HepG2 (cell line): ENCODE data around the gene GPALPP1. TPM values are rescaled to one million over a fixed set of nuclear protein-coding genes. Genes with fewer than 3 reads are reported as not detected.

Experiments used
- ATAC-seq: fragments of 200-7000 bp; cut with Tn5 transposase; 3 replicates; pipeline ENCODE4 v1.9.1; 2020; ENCODE audit warnings: mild to moderate bottlenecking, moderate library complexity
- BruUV-seq: library from RNA; stranded (reverse); fragments of 400-500 nt; replicated peaks from 2 replicates; lab custom pipeline; 2021; lab: Mats Ljungman, UMichigan
- CTCF ChIA-PET: fragments of 300-600 bp; formaldehyde crosslinking; extraction: SDS; loops from one replicate; lab custom pipeline; 2021; ENCODE audit warnings: low total read pairs, inconsistent platforms, low intra/inter-chr PET ratio; lab: Yijun Ruan, JAX
- POLR2A ChIA-PET: fragments of 350-600 bp; sonication (Branson Sonifier 250); formaldehyde crosslinking; loops from one replicate; lab custom pipeline; 2020; ENCODE audit warnings: antibody characterized with exemption, inconsistent platforms; lab: Yijun Ruan, JAX
- DNase-seq: peaks from one replicate; pipeline ENCODE4 v3.0.0-alpha.2; 2015; ENCODE audit warnings: low spot score
- FAIRE-seq: peaks from 3 replicates; lab custom pipeline; 2011; peaks lifted over from hg19 to GRCh38; lab: Jason Lieb, UNC
- H2AFZ ChIP-seq: one replicate; pipeline ENCODE4 v1.6.1; 2011; ENCODE audit warnings: low read length, inconsistent platforms
- H3K27ac ChIP-seq: fragments of 300-600 bp; 3 replicates; pipeline ENCODE4 v1.8.0; 2011; ENCODE audit warnings: mixed run types, mild to moderate bottlenecking, mixed read lengths, low read length, inconsistent platforms; ENCODE audit not compliant: insufficient read depth; ENCODE audit errors: extremely low read length
- H3K27me3 ChIP-seq, 2 experiments: fragments of 200-600 bp in 1 of 2; 2 replicates in 1 of 2; 3 replicates in 1 of 2; pipeline versions ENCODE4 v1.6.0 to v1.8.0; 2011; ENCODE audit warnings: low read length in 2 of 2, mild to moderate bottlenecking in 2 of 2, moderate library complexity in 2 of 2, inconsistent platforms in 1 of 2; ENCODE audit not compliant: insufficient read depth in 2 of 2, control insufficient read depth in 1 of 2
- H3K36me3 ChIP-seq, 2 experiments: fragments of 200-600 bp in 1 of 2; replicated peaks in 1 of 2; 2 replicates in 1 of 2; 3 replicates in 1 of 2; pipeline versions ENCODE4 v1.5.1 to v1.8.0; 2011; ENCODE audit warnings: low read length in 2 of 2, inconsistent platforms in 1 of 2; ENCODE audit not compliant: insufficient read depth in 2 of 2, control insufficient read depth in 1 of 2
- H3K4me1 ChIP-seq: 2 replicates; pipeline ENCODE4 v1.5.1; 2012; ENCODE audit warnings: low read length, inconsistent platforms; ENCODE audit not compliant: insufficient read depth
- H3K4me2 ChIP-seq: 2 replicates; pipeline ENCODE4 v1.6.0; 2011; ENCODE audit warnings: low read depth, low read length, inconsistent platforms
- H3K4me3 ChIP-seq, 3 experiments: fragments of 200-600 bp in 1 of 3; sonication (generic), shearing (Covaris generic) in 1 of 3; replicated peaks in 1 of 3; 2 replicates each; pipeline ENCODE4 v1.5.1; 2011 to 2016; ENCODE audit warnings: low read length in 3 of 3, inconsistent platforms in 2 of 3, low read depth in 2 of 3, mild to moderate bottlenecking in 2 of 3, control low read depth in 1 of 3, mixed read lengths in 1 of 3; ENCODE audit not compliant: insufficient read depth in 1 of 3
- H3K79me2 ChIP-seq: one replicate; pipeline ENCODE4 v1.6.1; 2011; ENCODE audit warnings: low read length, inconsistent platforms; ENCODE audit not compliant: insufficient read depth
- H3K9ac ChIP-seq: 2 replicates; pipeline ENCODE4 v1.6.0; 2011; ENCODE audit warnings: mild to moderate bottlenecking, low read depth, low read length, inconsistent platforms; ENCODE audit not compliant: insufficient read depth
- H3K9me3 ChIP-seq: 2 replicates; pipeline ENCODE4 v1.5.1; 2012; ENCODE audit warnings: mild to moderate bottlenecking, low read length
- H4K20me1 ChIP-seq: 2 replicates; pipeline ENCODE4 v1.6.0; 2011; ENCODE audit warnings: inconsistent platforms, mild to moderate bottlenecking, low read length, moderate library complexity; ENCODE audit not compliant: insufficient read depth
- ADNP ChIP-seq: sonication (generic); formaldehyde crosslinking; IDR thresholded peaks from 2 replicates; pipeline ENCODE4 v1.4.0; 2020; ENCODE audit warnings: missing genetic modification reagents
- ATF7 ChIP-seq, 2 experiments: fragments of 450-650 bp in 1 of 2; sonication (generic) in 1 of 2; formaldehyde crosslinking in 1 of 2; IDR thresholded peaks; 2 replicates each; pipeline versions ENCODE4 v1.4.0 to v1.6.1; 2016 to 2020; ENCODE audit warnings: antibody characterized with exemption in 1 of 2, mild to moderate bottlenecking in 1 of 2, missing genetic modification reagents in 1 of 2
- CBX1 ChIP-seq: IDR thresholded peaks from one replicate; pipeline ENCODE4 v1.6.1; 2016; ENCODE audit warnings: antibody characterized with exemption, low read depth
- ELF3 ChIP-seq: IDR thresholded peaks from 2 replicates; pipeline ENCODE4 v1.6.1; 2016; ENCODE audit warnings: missing genetic modification reagents, missing compliant biosample characterization
- ETS1 ChIP-seq: sonication (generic); formaldehyde crosslinking; IDR thresholded peaks from 2 replicates; pipeline ENCODE4 v1.4.0; 2020; ENCODE audit warnings: missing genetic modification reagents
- FOXC1 ChIP-seq: sonication (generic); formaldehyde crosslinking; IDR thresholded peaks from 2 replicates; pipeline ENCODE4 v1.8.0; 2022; ENCODE audit warnings: mild to moderate bottlenecking, missing genetic modification reagents, borderline replicate concordance
- GPBP1L1 ChIP-seq: sonication (generic); formaldehyde crosslinking; IDR thresholded peaks from 2 replicates; pipeline ENCODE4 v1.5.0; 2020; ENCODE audit warnings: mild to moderate bottlenecking, missing genetic modification reagents
- NRL ChIP-seq: sonication (generic); formaldehyde crosslinking; IDR thresholded peaks from 2 replicates; pipeline ENCODE4 v1.5.0; 2020; ENCODE audit warnings: missing genetic modification reagents, mild to moderate bottlenecking, moderate library complexity, borderline replicate concordance
- RCOR2 ChIP-seq: IDR thresholded peaks from 2 replicates; pipeline ENCODE4 v1.6.1; 2016; ENCODE audit warnings: missing biosample characterization, missing genetic modification reagents
- SMC3 ChIP-seq: IDR thresholded peaks from 2 replicates; pipeline ENCODE4 v1.6.1; 2011; ENCODE audit warnings: low read length, improper control_type of control experiment
- SRSF1 ChIP-seq: fragments of 200-400 bp; formaldehyde crosslinking; optimal IDR thresholded peaks from 2 replicates; pipeline ENCODE3; 2017; ENCODE audit warnings: mild to moderate bottlenecking, low read depth, low read length, moderate library complexity
- ZNF510 ChIP-seq: sonication (generic); formaldehyde crosslinking; IDR thresholded peaks from 2 replicates; pipeline ENCODE4 v1.4.0; 2020; ENCODE audit warnings: low read depth, mild to moderate bottlenecking, missing genetic modification reagents
- ZNF562 ChIP-seq: sonication (generic); formaldehyde crosslinking; IDR thresholded peaks from 2 replicates; pipeline ENCODE4 v1.8.0; 2022; ENCODE audit warnings: missing genetic modification reagents, borderline replicate concordance
- ZSCAN12 ChIP-seq: sonication (generic); formaldehyde crosslinking; IDR thresholded peaks from 2 replicates; pipeline ENCODE4 v1.9.0; 2021; ENCODE audit warnings: mild to moderate bottlenecking, missing genetic modification reagents
- ZSCAN30 ChIP-seq: sonication (generic); formaldehyde crosslinking; IDR thresholded peaks from 2 replicates; pipeline ENCODE4 v1.5.0; 2020; ENCODE audit warnings: mild to moderate bottlenecking, missing genetic modification reagents
- WGBS: methylation state at CpG from one replicate; pipeline ENCODE4 v1.1.6; 2017; ENCODE audit warnings: low lambda C conversion rate; 5-methylcytosine and 5-hydroxymethylcytosine counted together
- in situ Hi-C: cut with HindIII; loops from 2 replicates; pipeline ENCODE4 v1.10.0; 2017; ENCODE audit warnings: low pct_unique_long_range_greater_than_20kb; ENCODE audit not compliant: extremely low pct_ligation_motif_present
- intact Hi-C: fragments of 100-400 bp; cut with micrococcal nuclease; formaldehyde crosslinking; loops from one replicate; pipeline ENCODE4 v1.10.0; 2022; ENCODE audit not compliant: unreplicated experiment
- polyA plus RNA-seq, 8 experiments: library from polyadenylated mRNA; depleted of rRNA in 3 of 8; stranded (reverse) in 7 of 8; unstranded in 1 of 8; fragments of >200 nt; fragmentation: Illumina TruSeq in 4 of 8; extraction: Trizol in 4 of 8; gene quantifications; 2 replicates each; pipeline versions ENCODE4 v1.2.1 to v1.2.3, GENCODE V29; 2011 to 2016; ENCODE audit warnings: low read depth in 4 of 8, missing spikeins in 1 of 8, mixed read lengths in 1 of 8; ENCODE audit not compliant: insufficient read depth in 1 of 8
- total RNA-seq, 5 experiments: library from RNA; depleted of rRNA; stranded (reverse); fragments of >200 nt; fragmentation: Illumina TruSeq; extraction: Trizol; gene quantifications; 2 replicates each; pipeline ENCODE4 v1.2.3, GENCODE V29; 2016; ENCODE audit warnings: low read depth in 1 of 5

GPALPP1 gene
- total and polyA plus RNA-seq, 2 of the 13 experiments (the other 11 are each of a cell fraction or from before 2014, with no cell fraction given): 12.1 to 23.1 TPM

GRCh38 chr13:44961997-44962396 lies 27.3 kb upstream of the GPALPP1 start:
- FAIRE-seq (no peak), ATAC-seq (no peak), DNase-seq (no peak)
- intact Hi-C loops: no loop called here
- H3K36me3 ChIP-seq: peaks cover 12 to 59% of the 10 kb centered on the region in 2 experiments
- TF ChIP-seq ADNP (CRISPR knock-in tag) (no peak), FOXC1 (no peak), ZSCAN30 (CRISPR knock-in tag) (no peak), ZNF562 (CRISPR knock-in tag) (no peak), ZNF510 (CRISPR knock-in tag) (no peak), CBX1 (no peak), ETS1 (CRISPR knock-in tag) (no peak), SMC3 (no peak), SRSF1 (no peak), ATF7 (IDR thresholded peaks at IDR 0.05) (no peak), ATF7 (CRISPR knock-in tag; IDR thresholded peaks at IDR 0.05) (no peak), NRL (CRISPR knock-in tag) (no peak), ELF3 (CRISPR knock-in tag) (no peak), ZSCAN12 (CRISPR knock-in tag) (no peak), GPBP1L1 (CRISPR knock-in tag) (no peak), RCOR2 (CRISPR knock-in tag) (no peak)
- H3K9ac ChIP-seq: no peak overlapping the region
- no peaks in the 10 kb centered on the region for H3K4me1 ChIP-seq
- no peak overlapping the region for H3K4me2 ChIP-seq
- no peak overlapping the region for H3K27ac ChIP-seq
- ChIA-PET POLR2A (no interaction called here), CTCF (no interaction called here)
- no peak overlapping the region for H3K4me3 ChIP-seq
- H2AFZ ChIP-seq: no peak overlapping the region
- BruUV-seq: no TSS peak
- WGBS: 98% methylated on average over 2 of the region's 2 CpGs
- no peaks in the 10 kb centered on the region for H3K79me2 ChIP-seq
- no peaks in the 10 kb centered on the region; a peak in 1 of 5 replicates for H3K27me3 ChIP-seq
- no peaks in the 10 kb centered on the region for H4K20me1 ChIP-seq
- no peaks in the 10 kb centered on the region; the same call in 1 of the 2 replicates for H3K9me3 ChIP-seq
- in situ Hi-C loops: loop anchor here (10.0 to 25.0 kb wide), 2 partner anchors 477 to 1050 kb away; no protein-coding TSS in a partner anchor
